ENCODE results near the gene C13orf46.

Gene C13orf46

DNA sequence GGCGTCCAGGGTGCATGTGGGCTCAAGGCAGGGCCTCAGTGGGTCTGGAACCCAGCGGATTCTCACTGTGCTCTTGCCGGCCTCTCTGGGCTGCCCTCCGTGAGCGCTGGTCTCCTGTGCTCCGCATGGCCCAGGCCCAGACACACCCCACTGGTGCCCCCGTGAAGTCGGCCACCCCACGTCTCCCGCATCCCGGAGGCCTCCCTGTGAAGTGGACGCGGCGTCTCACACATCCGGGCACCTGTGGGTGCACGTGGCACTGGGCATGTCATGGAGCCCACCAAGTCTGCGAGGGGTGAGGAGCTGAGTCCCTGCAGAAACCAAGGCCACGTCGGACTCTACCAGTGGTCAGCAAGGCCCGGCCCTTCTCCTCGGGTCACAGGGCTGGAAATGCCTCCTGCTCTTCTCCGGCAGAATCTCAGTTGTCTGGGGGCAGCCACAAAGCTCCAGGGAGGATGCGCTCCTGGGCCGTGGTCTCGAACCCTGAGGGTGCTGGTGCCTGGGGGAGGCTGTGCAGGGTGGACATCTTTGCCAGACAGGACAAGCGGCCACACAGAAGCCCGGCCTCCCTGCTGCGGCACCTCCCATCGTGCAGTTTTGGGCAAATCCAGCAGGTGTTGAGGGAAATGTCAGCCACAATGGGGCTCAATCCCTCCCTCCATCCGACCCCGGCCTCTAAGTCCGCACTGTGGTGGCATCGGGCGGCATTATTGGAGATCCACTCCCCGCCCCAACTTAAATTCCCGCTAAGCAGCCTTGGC, 2.2 kb downstream of the C13orf46 start:
- no peak for DNase-seq (ENCODE audit: low read depth in 2 of 2)

GRCh38 chr13:113970810-113971470, 2.9 kb downstream of the C13orf46 start:
- no peak for DNase-seq (ENCODE audit: low read depth in 2 of 2)

GRCh38 chr13:113969973-113970611, 3.8 kb downstream of the C13orf46 start:
- DNase-seq (ENCODE audit: low read depth in 2 of 2) = no peak

GRCh38 chr13:113969311-113969972, 4.4 kb downstream of the C13orf46 start:
- no peak for DNase-seq (ENCODE audit: low read depth in 2 of 2)

GRCh38 chr13:113968463-113969310, 5.2 kb downstream of the C13orf46 start:
- no peak for DNase-seq (ENCODE audit: low read depth in 2 of 2)

DNA sequence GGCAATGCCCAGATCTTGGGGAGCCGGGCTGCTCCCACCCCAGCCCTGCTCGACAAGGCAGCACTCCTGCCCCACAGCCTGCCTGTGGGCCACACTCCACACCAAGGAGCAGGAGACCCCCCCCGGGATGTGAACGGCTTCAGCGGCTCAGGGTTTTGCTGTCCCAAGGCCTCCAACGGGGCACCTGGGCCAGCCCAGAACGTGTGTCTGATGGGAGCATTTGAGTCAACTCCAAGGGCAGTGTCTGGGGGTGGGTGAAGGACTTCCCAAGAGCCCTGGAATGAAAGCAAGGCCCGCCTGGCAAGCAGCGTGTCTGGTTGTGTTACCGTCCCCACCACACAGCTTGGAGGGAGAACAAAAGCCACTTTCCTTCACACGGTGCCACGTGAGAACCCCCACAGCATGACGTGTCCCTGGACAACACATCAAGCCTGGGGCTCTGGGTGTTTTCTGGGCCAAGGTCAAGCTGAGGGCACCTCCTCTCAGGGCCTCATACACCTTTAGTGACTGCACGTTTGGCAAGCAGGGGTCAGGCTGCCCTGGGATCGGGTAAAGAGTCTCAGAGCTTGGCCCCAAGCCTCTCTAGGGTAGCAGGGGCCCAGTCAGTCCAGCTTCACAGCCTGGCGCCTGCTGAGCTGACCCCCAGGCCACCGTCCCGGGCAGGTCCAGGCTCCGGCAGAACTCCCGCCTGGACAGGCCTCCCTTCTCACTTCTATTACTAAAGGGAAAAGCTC, 6.0 kb downstream of the C13orf46 start:
- no peak for DNase-seq (ENCODE audit: low read depth in 2 of 2)

- no peak for DNase-seq (ENCODE audit: low read depth in 2 of 2)
Observed at GRCh38 chr13:113967206-113967720, 6.6 kb downstream of the C13orf46 start.

DNA sequence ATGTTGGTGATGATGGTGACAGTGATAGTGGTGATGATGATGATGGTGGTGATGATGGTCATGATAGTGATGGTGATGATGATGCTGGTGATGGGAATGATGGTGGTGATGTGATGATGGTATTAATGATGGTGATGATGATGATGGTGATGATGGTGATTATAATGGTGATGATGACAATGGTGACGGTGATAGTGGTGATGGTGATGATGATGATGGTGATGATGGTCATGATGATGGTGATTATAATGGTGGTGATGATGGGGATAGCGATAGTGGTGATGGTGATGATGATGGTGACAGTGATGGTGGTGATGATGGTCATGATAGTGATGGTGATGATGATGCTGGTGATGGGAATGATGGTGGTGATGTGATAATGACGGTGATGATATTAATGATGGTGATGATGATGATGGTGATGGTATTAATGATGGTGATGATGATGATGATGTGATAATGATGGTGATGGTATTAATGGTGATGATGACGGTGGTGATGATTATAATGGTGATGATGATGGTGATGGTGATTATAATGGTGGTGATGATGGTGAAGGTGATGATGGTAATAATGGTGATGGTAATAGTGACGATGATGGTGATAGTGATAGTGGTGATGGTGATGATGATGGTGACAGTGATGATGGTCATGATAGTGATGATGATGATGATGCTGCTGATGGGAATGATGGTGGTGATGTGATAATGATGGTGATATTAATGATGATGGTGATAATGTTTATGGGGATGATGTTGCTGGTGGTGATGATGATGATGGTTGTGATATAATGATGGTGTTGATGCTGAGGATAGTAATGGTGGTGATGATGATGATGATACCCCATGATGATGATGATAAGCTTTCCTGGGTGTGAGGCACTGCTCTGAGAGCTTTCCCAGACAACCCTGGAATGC, 7.7 kb downstream of the C13orf46 start:
- no peak for DNase-seq (ENCODE audit: low read depth in 2 of 2)

- DNase-seq (ENCODE audit: low read depth in 2 of 2) = no peak
Observed at GRCh38 chr13:113965383-113965874, 8.4 kb downstream of the C13orf46 start.

DNA sequence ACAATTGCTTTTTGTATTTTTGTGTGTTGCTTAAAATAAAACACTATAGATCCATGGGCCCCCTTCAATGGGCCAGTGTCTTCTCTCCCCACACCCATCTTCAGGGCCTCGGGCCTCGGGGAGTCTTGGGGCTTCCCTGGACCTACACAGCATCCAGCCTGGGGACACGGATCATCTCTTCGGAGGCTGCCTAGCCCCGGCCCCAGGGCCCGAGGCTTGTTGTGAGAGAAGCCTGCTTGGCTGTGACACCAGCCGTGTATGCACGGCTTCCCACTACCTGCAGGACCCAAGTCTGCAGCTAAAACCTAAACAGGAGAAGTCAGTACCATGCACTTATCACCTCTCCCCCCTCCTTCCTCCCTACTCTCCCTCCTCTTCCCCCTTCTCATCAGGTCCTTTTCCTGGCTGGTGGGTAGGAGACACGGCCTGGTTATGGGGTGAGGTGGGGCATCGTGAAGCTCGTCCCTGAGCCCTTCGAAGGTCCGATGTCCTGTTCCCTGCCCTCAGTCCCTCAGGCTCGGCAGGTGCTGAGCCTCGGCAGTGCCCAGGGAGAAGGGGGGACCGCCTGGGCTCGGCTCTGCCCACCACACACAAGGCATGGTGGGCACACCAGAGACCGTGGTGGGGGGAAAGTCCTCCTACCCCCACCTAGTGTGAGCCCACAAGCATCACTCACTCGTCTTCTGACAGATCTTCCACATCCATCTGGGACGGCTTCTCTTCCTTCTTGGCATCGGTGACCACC, 9.5 kb downstream of the C13orf46 start:
- DNase-seq (ENCODE audit: low read depth in 2 of 2) = no peak

- DNase-seq (ENCODE audit: low read depth in 2 of 2) = no peak
Observed at GRCh38 chr13:113963376-113963775, 10.5 kb downstream of the C13orf46 start.

DNA sequence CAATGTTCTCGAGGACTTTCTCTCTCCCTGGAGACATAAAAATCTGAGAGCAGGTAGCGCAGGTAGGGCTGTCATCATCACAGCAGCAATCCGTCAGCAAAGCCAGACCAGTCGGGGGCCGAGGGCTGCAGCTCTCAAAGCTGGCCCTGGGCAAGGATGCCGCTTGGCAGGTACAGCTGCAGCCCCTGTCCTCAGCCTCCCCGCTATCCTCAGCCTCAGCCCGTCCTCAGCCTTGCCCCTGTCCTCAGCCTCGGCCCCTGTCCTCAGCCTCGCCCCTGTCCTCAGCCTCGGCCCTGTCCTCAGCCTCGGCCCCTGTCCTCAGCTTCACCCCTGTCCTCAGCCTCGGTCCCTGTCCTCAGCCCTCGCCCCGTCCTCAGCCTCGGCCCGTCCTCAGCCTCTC, 10.9 kb downstream of the C13orf46 start:
- no peak for DNase-seq (ENCODE audit: low read depth in 2 of 2)

GRCh38 chr13:113962386-113962785, 11.5 kb downstream of the C13orf46 start:
- no peak for DNase-seq (ENCODE audit: low read depth in 2 of 2)

GRCh38 chr13:113960276-113960948, 13.5 kb downstream of the C13orf46 start:
- no peak for DNase-seq (ENCODE audit: low read depth in 2 of 2)

DNA sequence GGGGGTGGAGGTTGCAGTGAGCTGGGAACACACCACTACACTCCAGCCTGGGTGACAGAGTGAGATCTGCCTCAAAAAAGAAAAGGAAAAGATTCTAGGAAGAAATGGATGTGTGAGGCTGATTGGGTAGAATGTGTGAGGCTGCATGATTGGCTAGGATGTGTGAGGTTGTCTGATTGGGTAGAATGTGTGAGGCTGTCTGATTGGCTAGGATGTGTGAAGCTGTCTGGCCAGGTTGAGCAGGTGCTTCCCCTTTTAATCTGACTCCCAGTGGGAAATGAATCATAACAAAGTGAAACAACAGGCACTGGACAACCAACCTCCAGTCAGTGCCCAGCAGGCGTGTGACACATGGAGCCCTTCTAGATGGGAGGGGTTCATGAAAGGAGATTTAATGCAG, 14.7 kb downstream of the C13orf46 start:
- DNase-seq (ENCODE audit: low read depth in 2 of 2) = no peak

- DNase-seq (ENCODE audit: low read depth in 2 of 2) = no peak
Observed at GRCh38 chr13:113958373-113958772, 15.5 kb downstream of the C13orf46 start.

- DNase-seq (ENCODE audit: low read depth in 2 of 2) = no peak
Observed at GRCh38 chr13:113956571-113956970, 17.3 kb downstream of the C13orf46 start.

DNA sequence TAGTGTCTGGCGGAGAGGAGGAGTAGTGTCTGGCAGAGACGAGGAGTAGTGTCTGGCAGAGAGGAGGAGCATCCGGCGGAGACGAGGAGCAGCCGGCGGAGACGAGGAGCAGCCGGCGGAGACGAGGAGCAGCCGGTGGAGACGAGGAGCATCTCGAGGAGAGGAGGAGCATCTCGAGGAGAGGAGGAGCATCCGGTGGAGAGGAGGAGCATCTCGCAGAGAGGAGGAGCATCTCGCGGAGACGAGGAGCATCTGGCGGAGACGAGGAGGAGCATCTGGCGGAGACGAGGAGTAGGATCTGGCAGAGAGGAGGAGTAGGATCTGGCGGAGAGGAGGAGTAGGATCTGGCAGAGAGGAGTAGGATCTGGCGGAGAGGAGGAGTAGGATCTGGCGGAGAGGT, 18.2 kb downstream of the C13orf46 start:
- no peak for DNase-seq (ENCODE audit: low read depth in 2 of 2)
